Right lobe of liver (tissue), 6 donors: ENCODE results near the gene HACD3. TPM values are rescaled to one million over a fixed set of nuclear protein-coding genes. Genes with fewer than 3 reads are reported as not detected.

Experiments
- ATAC-seq, 4 donors: fragments of 200-7000 bp; cut with Tn5 transposase; one replicate each; pipeline ENCODE4 v1.9.1; 2020; ENCODE audit warnings: mild to moderate bottlenecking in 4 of 4, moderate library complexity in 4 of 4
- DNase-seq, 3 donors: peaks; one replicate each; pipeline ENCODE4 v3.0.0-alpha.2; 2020
- H3K27ac ChIP-seq, 3 donors: fragments of 200-600 bp; one replicate each; pipeline ENCODE4 v1.8.0; 2022
- H3K27me3 ChIP-seq, 2 donors: fragments of 200-600 bp; one replicate each; pipeline ENCODE4 v1.8.0; 2022
- H3K36me3 ChIP-seq, 4 donors: fragments of 200-600 bp; sonication (generic) in 1 of 4; one replicate each; pipeline versions ENCODE4 v1.5.1 to v1.8.0; 2017 to 2022; ENCODE audit warnings: control low read depth in 1 of 4
- H3K4me1 ChIP-seq, 4 donors: fragments of 200-600 bp; sonication (generic) in 1 of 4; one replicate each; pipeline versions ENCODE4 v1.5.1 to v1.8.0; 2017 to 2022; ENCODE audit warnings: control low read depth in 1 of 4
- H3K4me3 ChIP-seq, 3 donors: fragments of 200-600 bp; one replicate each; pipeline ENCODE4 v1.8.0; 2022
- H3K9me3 ChIP-seq, 4 donors: fragments of 200-600 bp; sonication (generic) in 1 of 4; one replicate each; pipeline versions ENCODE4 v1.5.1 to v1.8.0; 2017 to 2022; ENCODE audit warnings: control low read depth in 1 of 4
- POLR2A ChIP-seq: fragments of 450-650 bp; IDR thresholded peaks from one replicate; pipeline ENCODE4 v1.6.1; 2017; ENCODE audit warnings: antibody characterized with exemption, mild to moderate bottlenecking
- WGBS: methylation state at CpG from one replicate; pipeline ENCODE4 v1.1.6; 2018; ENCODE audit warnings: low coverage, low lambda C conversion rate; ENCODE audit not compliant: insufficient coverage; ENCODE audit errors: missing lambda C conversion rate; 5-methylcytosine and 5-hydroxymethylcytosine counted together
- intact Hi-C, 2 donors: fragments of 100-400 bp; cut with DNase I; formaldehyde crosslinking; loops; one replicate each; pipeline versions ENCODE4 v1.11.2 to v1.14.1; 2022
- total RNA-seq, 6 experiments: library from RNA; depleted of rRNA in 2 of 6; stranded (reverse); fragments of >200 nt in 2 of 6; fragmentation: NEBNext Ultra II Directional in 3 of 6; extraction: Animal tissue kit (Norgen Biotek cat#: 25700) in 3 of 6; gene quantifications; one replicate each; pipeline versions ENCODE4 v1.1.0 to v1.2.4, GENCODE V29; 2016 to 2023
- TF ChIP-seq, protein P1 (sequence below), 4 donors: fragments of 200-600 bp in 3 of 4; fragments of 450-650 bp in 1 of 4; IDR thresholded peaks; one replicate each; pipeline versions ENCODE4 v1.5.1 to v1.8.0; 2016 to 2022; ENCODE audit warnings: antibody characterized with exemption in 4 of 4, mild to moderate bottlenecking in 2 of 4
- donor health status: DM: no; HTN: yes; CAD: no.
- donor health status: DM: no; HTN: no; CAD: no.
- donor health status: DM: no; HTN: no; CAD: no.
- donor health status: DM: no; HTN: yes; CAD: no.
- donor health status: DM: no; HTN: yes; CAD: no.

The HACD3 gene
- total RNA-seq, 6 experiments from 2014 or later: 48.7 to 73.9 (median 61.7) TPM

DNA sequence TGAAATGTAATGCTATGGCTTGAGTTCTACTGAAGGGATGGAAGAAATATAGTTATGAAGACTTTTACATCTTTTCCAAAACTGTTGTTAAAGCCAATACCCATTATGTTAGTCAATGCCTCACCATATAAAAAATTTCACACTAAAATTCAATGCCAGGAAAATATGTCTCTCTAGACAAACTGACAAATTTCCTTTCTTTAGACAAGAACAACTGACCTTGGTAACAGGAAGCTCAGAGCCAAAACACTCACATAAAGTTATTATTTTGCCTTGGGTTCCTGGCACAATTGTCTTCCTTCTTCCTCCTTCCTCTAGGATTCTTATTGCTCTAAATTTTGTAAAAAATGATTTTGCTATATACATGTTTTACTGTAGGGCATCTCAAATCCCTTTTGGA is 54.0 kb downstream of the HACD3 start:
- Histone ChIP-seq H3K36me3 (peaks cover 0 to 62% (median 10%) of the 10 kb centered on the region in 4 donors), H3K27me3 (no peaks in the 10 kb centered on the region), H3K4me1 (no peaks in the 10 kb centered on the region), H3K9me3 (no peaks in the 10 kb centered on the region), H3K27ac (no peak overlapping the region), H3K4me3 (no peak overlapping the region)
- DNase-seq: no peak
- intact Hi-C loops: no loop called here
- peak in 1 of 4 donors; percentile 29 for ATAC-seq
- TF ChIP-seq, protein P1, sequence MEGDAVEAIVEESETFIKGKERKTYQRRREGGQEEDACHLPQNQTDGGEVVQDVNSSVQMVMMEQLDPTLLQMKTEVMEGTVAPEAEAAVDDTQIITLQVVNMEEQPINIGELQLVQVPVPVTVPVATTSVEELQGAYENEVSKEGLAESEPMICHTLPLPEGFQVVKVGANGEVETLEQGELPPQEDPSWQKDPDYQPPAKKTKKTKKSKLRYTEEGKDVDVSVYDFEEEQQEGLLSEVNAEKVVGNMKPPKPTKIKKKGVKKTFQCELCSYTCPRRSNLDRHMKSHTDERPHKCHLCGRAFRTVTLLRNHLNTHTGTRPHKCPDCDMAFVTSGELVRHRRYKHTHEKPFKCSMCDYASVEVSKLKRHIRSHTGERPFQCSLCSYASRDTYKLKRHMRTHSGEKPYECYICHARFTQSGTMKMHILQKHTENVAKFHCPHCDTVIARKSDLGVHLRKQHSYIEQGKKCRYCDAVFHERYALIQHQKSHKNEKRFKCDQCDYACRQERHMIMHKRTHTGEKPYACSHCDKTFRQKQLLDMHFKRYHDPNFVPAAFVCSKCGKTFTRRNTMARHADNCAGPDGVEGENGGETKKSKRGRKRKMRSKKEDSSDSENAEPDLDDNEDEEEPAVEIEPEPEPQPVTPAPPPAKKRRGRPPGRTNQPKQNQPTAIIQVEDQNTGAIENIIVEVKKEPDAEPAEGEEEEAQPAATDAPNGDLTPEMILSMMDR (IDR thresholded peaks at IDR 0.05): no peak
- TF ChIP-seq POLR2A: no peak

DNA sequence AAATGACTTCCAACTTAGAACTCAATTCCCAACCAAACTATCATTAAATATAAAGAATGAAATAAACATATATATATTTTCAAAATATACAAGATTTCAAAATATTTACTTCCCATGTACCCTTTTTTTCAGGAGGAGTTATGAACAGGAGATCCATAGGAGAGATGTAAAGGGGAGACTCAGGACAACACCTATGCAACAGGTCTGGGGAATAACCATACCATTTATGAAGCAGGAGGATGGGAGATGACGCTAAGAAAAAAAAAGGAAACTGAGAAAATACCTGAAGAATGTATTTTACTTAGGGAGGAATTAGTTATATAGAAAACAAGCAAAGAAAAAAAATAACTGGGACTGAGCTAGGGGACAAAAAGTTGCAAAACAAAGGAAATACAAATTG is 56.8 kb downstream of the HACD3 start:
- peaks cover 0 to 68% (median 10%) of the 10 kb centered on the region in 4 donors for H3K36me3 ChIP-seq
- H3K27ac ChIP-seq: no peak overlapping the region
- WGBS: 100% methylated on average over 1 of the region's 1 CpG
- intact Hi-C loops: no loop called here
- H3K4me1 ChIP-seq: no peaks in the 10 kb centered on the region
- no peak for DNase-seq
- TF ChIP-seq POLR2A: no peak
- TF ChIP-seq, protein P1 (IDR thresholded peaks at IDR 0.05): no peak
- H3K27me3 ChIP-seq: no peaks in the 10 kb centered on the region
- ATAC-seq: no peak
- no peaks in the 10 kb centered on the region for H3K9me3 ChIP-seq
- no peak overlapping the region for H3K4me3 ChIP-seq

DNA sequence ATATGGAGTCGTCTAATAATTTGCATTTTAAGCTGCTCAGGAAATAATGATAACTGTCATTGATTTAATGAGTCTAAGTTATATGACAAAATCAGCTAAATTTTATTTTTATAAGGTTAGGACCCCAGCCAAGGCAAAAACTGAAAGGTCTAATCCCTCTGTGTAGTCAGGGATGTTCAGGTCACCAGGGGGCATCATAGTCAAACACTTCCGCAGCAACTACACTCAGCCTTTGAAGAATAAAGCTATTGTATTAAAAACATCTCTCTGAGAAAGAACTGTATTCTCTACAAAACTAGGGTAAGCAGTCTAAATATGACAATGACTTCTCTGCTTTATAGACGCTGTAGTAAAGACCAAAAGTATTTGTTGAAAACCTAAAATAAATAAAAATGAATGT is 65.7 kb downstream of the HACD3 start:
- H3K9me3 ChIP-seq: no peaks in the 10 kb centered on the region
- ATAC-seq: peak in 1 of 4 donors; percentile 34
- TF ChIP-seq POLR2A: no peak
- TF ChIP-seq, protein P1 (IDR thresholded peaks at IDR 0.05): peak in 3 of 4 donors; percentile 11 to 27 (median 18)
- H3K4me1 ChIP-seq: no peaks in the 10 kb centered on the region
- H3K27me3 ChIP-seq: no peaks in the 10 kb centered on the region
- no peak overlapping the region for H3K4me3 ChIP-seq
- intact Hi-C loops: no loop called here
- H3K36me3 ChIP-seq: peaks cover 4 to 70% (median 26%) of the 10 kb centered on the region in 4 donors
- 66% methylated on average over 3 of the region's 3 CpGs for WGBS
- DNase-seq: no peak
- no peak overlapping the region for H3K27ac ChIP-seq

DNA sequence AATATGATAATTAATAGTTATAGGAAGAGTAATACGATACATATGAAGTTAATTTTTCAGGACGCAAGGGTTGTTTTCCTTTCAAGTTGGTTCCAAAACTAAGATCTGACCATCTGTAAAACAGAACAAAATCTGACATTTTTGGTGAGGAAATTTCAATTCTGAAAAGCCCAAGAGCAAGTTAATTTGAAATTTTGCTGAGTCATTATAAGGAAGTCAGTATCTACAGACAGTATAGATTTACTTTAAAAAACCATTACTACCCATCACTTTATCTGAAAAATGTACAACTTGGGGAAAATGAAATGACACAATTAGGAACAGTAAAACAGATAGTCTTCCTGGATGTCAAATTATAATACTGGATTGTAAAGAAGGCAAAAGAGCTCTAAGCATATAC is 68.2 kb downstream of the HACD3 start:
- H3K27me3 ChIP-seq: no peaks in the 10 kb centered on the region
- no peaks in the 10 kb centered on the region for H3K4me1 ChIP-seq
- 86% methylated on average over 2 of the region's 2 CpGs for WGBS
- H3K27ac ChIP-seq: no peak overlapping the region
- H3K36me3 ChIP-seq: peaks cover 0 to 68% (median 19%) of the 10 kb centered on the region in 4 donors
- DNase-seq (no peak), ATAC-seq (no peak)
- intact Hi-C loops: no loop called here
- no peak overlapping the region for H3K4me3 ChIP-seq
- no peak for TF ChIP-seq POLR2A
- TF ChIP-seq, protein P1 (IDR thresholded peaks at IDR 0.05): no peak
- no peaks in the 10 kb centered on the region for H3K9me3 ChIP-seq

DNA sequence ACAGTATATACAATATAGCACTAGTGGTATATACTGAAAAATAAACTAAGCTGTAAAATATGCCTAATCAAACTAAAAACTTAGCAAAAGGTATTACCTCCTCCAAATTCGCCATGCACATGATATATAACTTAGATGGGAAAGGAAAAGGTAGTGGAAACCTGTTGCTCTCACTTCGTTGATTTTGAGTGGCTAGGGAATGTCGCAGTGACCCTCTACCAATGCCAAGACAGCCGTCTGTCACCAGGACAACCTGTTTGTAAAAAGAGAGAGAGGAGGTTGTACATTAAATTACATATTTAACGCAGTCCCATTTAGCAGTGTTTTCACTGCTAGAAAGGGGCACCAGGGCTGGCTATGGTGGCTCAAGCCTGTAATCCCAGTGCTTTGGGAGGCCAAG is 69.4 kb downstream of the HACD3 start:
- TF ChIP-seq, protein P1 (IDR thresholded peaks at IDR 0.05): no peak
- no peak for TF ChIP-seq POLR2A
- Histone ChIP-seq H3K36me3 (peaks cover 0 to 76% (median 21%) of the 10 kb centered on the region in 4 donors), H3K4me1 (no peaks in the 10 kb centered on the region), H3K9me3 (no peaks in the 10 kb centered on the region), H3K27ac (no peak overlapping the region), H3K4me3 (no peak overlapping the region), H3K27me3 (no peaks in the 10 kb centered on the region)
- ATAC-seq (no peak), DNase-seq (no peak)
- intact Hi-C loops: no loop called here
- 100% methylated on average over 4 of the region's 5 CpGs for WGBS
